ENCODE data around the gene HLA-DOB. TPM values are rescaled to one million over a fixed set of nuclear protein-coding genes. Genes with fewer than 3 reads are reported as not detected.

The HLA-DOB gene
- total RNA-seq = 1 to 10 TPM; 2.7 to 3.9 TPM

GRCh38 chr6:32816746-32817204 lies at the start of gene HLA-DOB:
TSS of gene HLA-DOB (minus strand) at chr6:32817002. CDS start at chr6:32816951, 51 bp downstream.
- H3K36me3 Mint-ChIP-seq = no peaks in the 10 kb centered on the region
- DNase-seq = no peak
- CTCF ChIA-PET = no interaction called here
- H3K9me3 Mint-ChIP-seq (ENCODE audit: low read depth) = no peaks in the 10 kb centered on the region
- peak; percentile 60 for ATAC-seq
- H3K4me3 Mint-ChIP-seq = no peak within 1 kb of the TSS
- H3K27me3 Mint-ChIP-seq = no peaks in the 10 kb centered on the region
- H3K4me1 Mint-ChIP-seq = peaks cover 6% of the 10 kb centered on the region
- H3K27ac Mint-ChIP-seq = no peak within 1 kb of the TSS

- H3K27me3 Mint-ChIP-seq = peaks cover 6% of the 10 kb centered on the region
- peaks cover 23% of the 10 kb centered on the region for H3K36me3 Mint-ChIP-seq
- CTCF ChIA-PET = interaction anchor here (4.5 to 15.4 kb wide), 2 partner anchors 9 to 24 kb away, joined by 124 to 289 read pairs; partner anchors contain the start of genes PSMB8, PSMB9, TAP1 and TAP2
- H3K27ac Mint-ChIP-seq = peak overlapping the region; percentile 84
- no peak overlapping the region for H3K4me3 Mint-ChIP-seq
- DNase-seq = no peak
- no peaks in the 10 kb centered on the region for H3K9me3 Mint-ChIP-seq (ENCODE audit: low read depth)
- no peak for ATAC-seq
- peaks cover 42% of the 10 kb centered on the region for H3K4me1 Mint-ChIP-seq
Measured at GRCh38 chr6:32865724-32866443, 49.1 kb upstream of the HLA-DOB start.

GRCh38 chr6:32862725-32863124 lies 45.9 kb upstream of the HLA-DOB start:
- H3K27ac Mint-ChIP-seq = no peak overlapping the region
- no peaks in the 10 kb centered on the region for H3K27me3 Mint-ChIP-seq
- peaks cover 49% of the 10 kb centered on the region for H3K36me3 Mint-ChIP-seq
- no peak for DNase-seq
- no peaks in the 10 kb centered on the region for H3K9me3 Mint-ChIP-seq (ENCODE audit: low read depth)
- ATAC-seq = no peak
- no peak overlapping the region for H3K4me3 Mint-ChIP-seq
- CTCF ChIA-PET = interaction anchor here (0.6 to 15.4 kb wide), 4 partner anchors 12 to 122 kb away, joined by 3 to 289 read pairs (median 6); partner anchors contain the start of genes PSMB8 and TAP2
- peaks cover 59% of the 10 kb centered on the region for H3K4me1 Mint-ChIP-seq

GRCh38 chr6:32860674-32861073 lies 43.9 kb upstream of the HLA-DOB start:
- Mint-ChIP-seq H3K4me3 (no peak overlapping the region), H3K9me3 (ENCODE audit: low read depth) (no peaks in the 10 kb centered on the region), H3K27ac (peak overlapping the region; percentile 22), H3K36me3 (peaks cover 67% of the 10 kb centered on the region), H3K4me1 (peaks cover 59% of the 10 kb centered on the region), H3K27me3 (no peaks in the 10 kb centered on the region)
- CTCF ChIA-PET = interaction anchor here (1.1 to 8.0 kb wide), 4 partner anchors 7 to 73 kb away, joined by 3 to 318 read pairs (median 64); partner anchors contain the start of gene TAP2
- DNase-seq (no peak), ATAC-seq (no peak)

- Mint-ChIP-seq H3K27ac (peak overlapping the region; percentile 67), H3K4me3 (peak overlapping the region; percentile 28), H3K4me1 (peaks cover 56% of the 10 kb centered on the region), H3K9me3 (ENCODE audit: low read depth) (no peaks in the 10 kb centered on the region), H3K36me3 (peaks cover 76% of the 10 kb centered on the region), H3K27me3 (no peaks in the 10 kb centered on the region)
- CTCF ChIA-PET = interaction anchor here (1.3 to 8.0 kb wide), 9 partner anchors 9 to 663 kb away, joined by 3 to 318 read pairs (median 7); partner anchors contain the start of genes PSMB8 and TAP2
- DNase-seq (no peak), ATAC-seq (no peak)
Measured at GRCh38 chr6:32858194-32858593, 41.4 kb upstream of the HLA-DOB start.

- peaks cover 53% of the 10 kb centered on the region for H3K4me1 Mint-ChIP-seq
Measured at GRCh38 chr6:32857156-32857891, 40.5 kb upstream of the HLA-DOB start.

GRCh38 chr6:32855467-32856174 lies 38.8 kb upstream of the HLA-DOB start:
- ATAC-seq (no peak), DNase-seq (no peak)
- Mint-ChIP-seq H3K9me3 (ENCODE audit: low read depth) (no peaks in the 10 kb centered on the region), H3K27ac (peak overlapping the region; percentile 100), H3K4me3 (peak overlapping the region; percentile 99), H3K36me3 (peaks cover 81% of the 10 kb centered on the region), H3K4me1 (peaks cover 58% of the 10 kb centered on the region), H3K27me3 (no peaks in the 10 kb centered on the region)
- CTCF ChIA-PET = interaction anchor here (0.7 to 8.0 kb wide), 14 partner anchors 10 to 129 kb away, joined by 3 to 318 read pairs (median 5); partner anchors contain the start of genes HLA-DMA, PSMB8 and TAP2

More at GRCh38 chr6:32857156-32857891, 40.5 kb upstream of the HLA-DOB start:
- peaks cover 77% of the 10 kb centered on the region for H3K36me3 Mint-ChIP-seq
- DNase-seq = no peak
- no peaks in the 10 kb centered on the region for H3K27me3 Mint-ChIP-seq
- ATAC-seq = no peak
- peak overlapping the region; percentile 67 for H3K27ac Mint-ChIP-seq
- CTCF ChIA-PET = interaction anchor here (0.7 to 8.0 kb wide), 10 partner anchors 11 to 662 kb away, joined by 3 to 318 read pairs (median 6); partner anchors contain the start of genes HLA-DMA, PSMB8 and TAP2
- peak overlapping the region; percentile 28 for H3K4me3 Mint-ChIP-seq
- no peaks in the 10 kb centered on the region for H3K9me3 Mint-ChIP-seq (ENCODE audit: low read depth)

GRCh38 chr6:32854376-32855178 lies 37.8 kb upstream of the HLA-DOB start:
- CTCF ChIA-PET = interaction anchor here (0.7 to 8.0 kb wide), 16 partner anchors 9 to 441 kb away, joined by 3 to 318 read pairs (median 6); partner anchors contain the start of genes HLA-DMA, PSMB8 and TAP2
- Mint-ChIP-seq H3K4me3 (peak overlapping the region; percentile 99), H3K27ac (peak overlapping the region; percentile 100), H3K36me3 (peaks cover 85% of the 10 kb centered on the region), H3K4me1 (peaks cover 64% of the 10 kb centered on the region), H3K27me3 (no peaks in the 10 kb centered on the region), H3K9me3 (ENCODE audit: low read depth) (no peaks in the 10 kb centered on the region)
- ATAC-seq (peak; percentile 43), DNase-seq (peak; percentile 82)

- Mint-ChIP-seq H3K36me3 (peaks cover 82% of the 10 kb centered on the region), H3K27me3 (no peaks in the 10 kb centered on the region)
- CTCF ChIA-PET = interaction anchor here (0.8 to 8.0 kb wide), 17 partner anchors 8 to 440 kb away, joined by 3 to 318 read pairs (median 5); partner anchors contain the start of genes BRD2, HLA-DMA, PSMB8 and TAP2
Measured at GRCh38 chr6:32853541-32854375, 37.0 kb upstream of the HLA-DOB start, which contains the start of the genes PSMB9 and TAP1. TSS of gene PSMB9 (plus strand) at chr6:32854192. CDS start at chr6:32854230, 38 bp downstream. TSS of gene TAP1 (minus strand) at chr6:32853704. CDS start at chr6:32853636, 68 bp downstream.

GRCh38 chr6:32852844-32853540 lies 36.2 kb upstream of the HLA-DOB start:
- H3K27me3 Mint-ChIP-seq = no peaks in the 10 kb centered on the region
- CTCF ChIA-PET = interaction anchor here (0.8 to 8.0 kb wide), 15 partner anchors 8 to 439 kb away, joined by 3 to 318 read pairs (median 6); partner anchors contain the start of genes BRD2, HLA-DMA, PSMB8 and TAP2
- ATAC-seq (peak; percentile 10), DNase-seq (peak; percentile 65)
- peak overlapping the region; percentile 95 for H3K27ac Mint-ChIP-seq
- H3K36me3 Mint-ChIP-seq = peaks cover 83% of the 10 kb centered on the region
- H3K9me3 Mint-ChIP-seq (ENCODE audit: low read depth) = no peaks in the 10 kb centered on the region
- peak overlapping the region; percentile 99 for H3K4me3 Mint-ChIP-seq
- peaks cover 62% of the 10 kb centered on the region for H3K4me1 Mint-ChIP-seq

More at GRCh38 chr6:32853541-32854375, 37.0 kb upstream of the HLA-DOB start, which contains the start of the genes PSMB9 and TAP1:
- Mint-ChIP-seq H3K4me3 (peak within 1 kb of the TSS; percentile 99), H3K27ac (peak within 1 kb of the TSS; percentile 100), H3K9me3 (ENCODE audit: low read depth) (no peaks in the 10 kb centered on the region), H3K4me1 (peaks cover 61% of the 10 kb centered on the region)
- ATAC-seq = peak; percentile 84
- peak; percentile 97 for DNase-seq
